OCI-LY7 (cell line): Measurements from ENCODE around the gene JMJD4. TPM values are rescaled to one million over a fixed set of nuclear protein-coding genes. Genes with fewer than 3 reads are reported as not detected.

Experiments used
- BruUV-seq: library from RNA; stranded (reverse); fragments of 400-500 nt; replicated peaks from 2 replicates; lab custom pipeline; 2021; lab: Mats Ljungman, UMichigan
- CTCF ChIA-PET: fragments of 300-600 bp; sonication (Branson Sonifier 250); formaldehyde crosslinking; loops from one replicate; lab custom pipeline; 2022; ENCODE audit warnings: antibody characterized with exemption; ENCODE audit not compliant: unreplicated experiment; lab: Charles Lee
- POLR2A ChIA-PET: fragments of 300-600 bp; sonication (Branson Sonifier 250); formaldehyde crosslinking; loops from one replicate; lab custom pipeline; 2022; ENCODE audit warnings: antibody characterized with exemption; lab: Charles Lee
- DNase-seq: peaks from one replicate; pipeline ENCODE4 v3.0.0-alpha.2; 2015; ENCODE audit warnings: low spot score
- H2AFZ ChIP-seq: fragments of 200-600 bp; sonication (generic), shearing (Covaris generic); 2 replicates; pipeline ENCODE4 v1.6.1; 2014; ENCODE audit warnings: mild to moderate bottlenecking, antibody characterized with exemption, low read length, moderate library complexity
- H3K27ac ChIP-seq: fragments of 200-600 bp; sonication (generic); 2 replicates; pipeline ENCODE4 v1.5.1; 2014; ENCODE audit warnings: mixed run types, low read depth, mild to moderate bottlenecking, moderate library complexity, low read length, inconsistent platforms; ENCODE audit not compliant: poor library complexity, severe bottlenecking
- H3K36me3 ChIP-seq: fragments of 200-600 bp; sonication (generic); 2 replicates; pipeline ENCODE4 v1.6.1; 2014; ENCODE audit warnings: mild to moderate bottlenecking, antibody characterized with exemption, low read length, moderate library complexity, mixed read lengths; ENCODE audit not compliant: insufficient read depth
- H3K4me1 ChIP-seq: fragments of 200-600 bp; sonication (generic); 2 replicates; pipeline ENCODE4 v1.5.1; 2014; ENCODE audit warnings: mild to moderate bottlenecking, low read length; ENCODE audit not compliant: insufficient read depth, poor library complexity, severe bottlenecking
- H3K4me2 ChIP-seq: fragments of 200-600 bp; sonication (generic); 2 replicates; pipeline ENCODE4 v1.6.1; 2014; ENCODE audit warnings: mild to moderate bottlenecking, low read length
- H3K4me3 ChIP-seq: fragments of 200-600 bp; sonication (generic); 2 replicates; pipeline ENCODE4 v1.5.1; 2014; ENCODE audit warnings: mild to moderate bottlenecking, low read depth, low read length; ENCODE audit not compliant: poor library complexity, severe bottlenecking
- H3K79me2 ChIP-seq: fragments of 200-600 bp; sonication (generic); 2 replicates; pipeline ENCODE4 v1.6.1; 2016; ENCODE audit warnings: low read depth, mild to moderate bottlenecking, low read length, moderate library complexity, mixed read lengths; ENCODE audit not compliant: insufficient read depth
- H3K9me2 ChIP-seq: fragments of 200-600 bp; sonication (generic); 2 replicates; pipeline ENCODE4 v1.6.1; 2016; ENCODE audit warnings: mild to moderate bottlenecking, low read length, mixed read lengths; ENCODE audit not compliant: insufficient read depth
- H3K9me3 ChIP-seq: fragments of 200-600 bp; sonication (generic); 2 replicates; pipeline ENCODE4 v1.6.1; 2014; ENCODE audit warnings: mild to moderate bottlenecking, mixed run types, low read length, mixed read lengths
- H4K20me1 ChIP-seq: fragments of 200-600 bp; sonication (generic); 2 replicates; pipeline ENCODE4 v1.6.1; 2014; ENCODE audit warnings: mild to moderate bottlenecking, antibody characterized with exemption, low read length, moderate library complexity, mixed read lengths; ENCODE audit not compliant: insufficient read depth
- CTCF ChIP-seq: fragments of 200-600 bp; sonication (generic); conservative IDR thresholded peaks from 2 replicates; pipeline ENCODE4 v1.5.1; 2014; ENCODE audit warnings: mild to moderate bottlenecking, antibody characterized with exemption, low read length, moderate library complexity, mixed read lengths
- EZH2phosphoT487 ChIP-seq: fragments of 200-600 bp; sonication (generic); IDR thresholded peaks from 2 replicates; pipeline ENCODE4 v1.6.1; 2018; ENCODE audit warnings: low read depth, borderline replicate concordance, mild to moderate bottlenecking, mixed run types, antibody characterized with exemption, low read length, moderate library complexity, mixed read lengths
- intact Hi-C: fragments of 100-400 bp; cut with micrococcal nuclease; formaldehyde crosslinking; loops from one replicate; pipeline ENCODE4 v1.10.0; 2022; ENCODE audit not compliant: unreplicated experiment
- total RNA-seq, 2 experiments: library from RNA; depleted of rRNA in 1 of 2; stranded (reverse); fragments of >200 nt in 1 of 2; shearing (Covaris generic) in 1 of 2; gene quantifications; 2 replicates each; pipeline ENCODE4 v1.2.3, GENCODE V29; 2014 to 2022

JMJD4 gene
- total RNA-seq, 2 experiments from 2014 or later, result 27.8 to 41.8 TPM

DNA sequence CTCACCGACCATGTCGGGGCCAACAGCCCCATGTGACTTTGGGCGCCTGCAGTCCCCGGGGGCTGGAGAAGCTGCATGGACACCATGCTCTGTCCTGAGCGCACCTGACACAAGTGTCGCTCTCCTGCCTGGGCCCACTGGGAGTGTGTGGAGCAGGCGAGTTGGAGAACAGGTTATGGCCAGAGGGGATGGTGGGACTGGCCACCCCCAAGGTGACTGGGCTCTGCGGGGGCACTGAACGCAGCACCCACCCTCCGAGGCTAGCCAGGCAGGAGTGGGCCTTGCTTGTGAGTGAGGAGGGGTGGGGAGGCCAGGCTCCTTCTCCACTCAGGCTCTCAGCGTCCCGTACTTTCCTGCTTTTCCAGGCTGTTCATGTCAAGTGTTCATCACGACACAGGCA lies 35.7 kb upstream of the JMJD4 start:
- no peaks in the 10 kb centered on the region for H3K9me3 ChIP-seq
- H3K36me3 ChIP-seq, result peaks cover 20% of the 10 kb centered on the region
- BruUV-seq, result no TSS peak
- no peaks in the 10 kb centered on the region for H3K4me1 ChIP-seq
- no peak for DNase-seq
- H3K4me2 ChIP-seq, result no peak overlapping the region
- no peak overlapping the region for H3K27ac ChIP-seq
- H3K4me3 ChIP-seq, result no peak overlapping the region
- H3K79me2 ChIP-seq, result no peaks in the 10 kb centered on the region
- ChIA-PET POLR2A (no interaction called here), CTCF (interaction anchor here (0.8 kb wide), 1 partner anchor 9 kb away, joined by 3 read pairs; no protein-coding TSS in a partner anchor)
- H2AFZ ChIP-seq, result no peak overlapping the region
- no peaks in the 10 kb centered on the region for H3K9me2 ChIP-seq
- no peak for TF ChIP-seq CTCF
- TF ChIP-seq EZH2phosphoT487, result no peak
- intact Hi-C loops, result no loop called here
- no peaks in the 10 kb centered on the region for H4K20me1 ChIP-seq

DNA sequence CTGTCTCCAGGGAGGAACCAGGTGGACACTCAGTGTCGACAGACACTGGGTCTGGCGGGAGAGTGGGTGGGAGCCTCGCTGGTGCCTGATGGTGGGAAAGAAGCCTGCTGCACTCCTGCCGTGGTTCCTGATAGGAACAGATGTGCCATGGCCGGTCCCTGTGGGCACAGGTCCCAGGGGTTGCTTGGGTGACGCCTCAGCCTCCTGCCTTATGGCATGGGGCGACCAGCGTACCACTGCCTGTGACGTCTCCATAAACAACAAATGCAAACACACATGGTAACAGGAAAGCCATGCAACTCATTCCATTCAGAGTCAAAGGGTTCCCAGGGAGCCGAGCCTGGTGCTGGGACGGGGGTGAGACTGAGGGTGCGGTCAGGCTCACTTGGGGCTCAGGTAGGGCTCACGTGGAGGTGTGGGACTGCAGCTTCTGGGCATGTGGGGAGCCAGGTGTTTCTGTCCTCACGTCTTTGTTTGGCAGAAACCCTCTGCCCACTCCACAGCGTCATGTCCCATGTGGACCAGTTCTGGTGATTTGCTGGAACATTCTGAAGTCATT lies 34.9 kb upstream of the JMJD4 start:
- H2AFZ ChIP-seq, result no peak overlapping the region
- no TSS peak for BruUV-seq
- no peak for DNase-seq
- no peaks in the 10 kb centered on the region for H3K4me1 ChIP-seq
- H3K9me3 ChIP-seq, result no peaks in the 10 kb centered on the region
- ChIA-PET CTCF (no interaction called here), POLR2A (no interaction called here)
- no peak overlapping the region for H3K4me3 ChIP-seq
- H3K4me2 ChIP-seq, result no peak overlapping the region
- intact Hi-C loops, result no loop called here
- no peak overlapping the region for H3K27ac ChIP-seq
- H3K9me2 ChIP-seq, result no peaks in the 10 kb centered on the region
- TF ChIP-seq CTCF (no peak), EZH2phosphoT487 (no peak)
- H4K20me1 ChIP-seq, result no peaks in the 10 kb centered on the region
- no peaks in the 10 kb centered on the region for H3K79me2 ChIP-seq
- peaks cover 20% of the 10 kb centered on the region for H3K36me3 ChIP-seq

- Histone ChIP-seq H3K9me3 (no peaks in the 10 kb centered on the region), H3K4me2 (no peak overlapping the region), H3K79me2 (no peaks in the 10 kb centered on the region), H4K20me1 (no peaks in the 10 kb centered on the region), H3K36me3 (peaks cover 21% of the 10 kb centered on the region), H2AFZ (no peak overlapping the region), H3K9me2 (no peaks in the 10 kb centered on the region), H3K4me1 (no peaks in the 10 kb centered on the region), H3K27ac (no peak overlapping the region), H3K4me3 (no peak overlapping the region)
- no peak for TF ChIP-seq EZH2phosphoT487
- no peak for TF ChIP-seq CTCF
- intact Hi-C loops, result no loop called here
- DNase-seq, result no peak
- ChIA-PET CTCF (no interaction called here), POLR2A (no interaction called here)
- no TSS peak for BruUV-seq
These were observed 34.2 kb upstream of the JMJD4 start for GRCh38 chr1:227769047-227769935.
